ES-I3 (cell line): Measurements from ENCODE around the gene TAAR9.
"Not testable (repeated sequence)": the region's sequence is repeated elsewhere in the genome, so short reads cannot be mapped to it uniquely, and the experiment has no call there.

Experiments
- H3K36me3 ChIP-seq: 2 replicates; pipeline ENCODE4 v1.6.1; 2013; ENCODE audit warnings: mild to moderate bottlenecking, low read length, control low read depth, moderate library complexity; ENCODE audit not compliant: insufficient read depth
- H3K4me1 ChIP-seq: 2 replicates; pipeline ENCODE4 v1.6.1; 2013; ENCODE audit warnings: mild to moderate bottlenecking, control low read depth, low read length; ENCODE audit not compliant: insufficient read depth
- H3K9ac ChIP-seq: 2 replicates; pipeline ENCODE4 v1.6.1; 2013; ENCODE audit warnings: low read depth, mild to moderate bottlenecking, low read length, moderate library complexity
- H3K9me3 ChIP-seq: 2 replicates; pipeline ENCODE4 v1.6.1; 2013; ENCODE audit warnings: mild to moderate bottlenecking, low read length, moderate library complexity; ENCODE audit not compliant: control insufficient read depth, insufficient read depth

TAAR9 gene

GRCh38 chr6:132534546-132534945 is 3.5 kb upstream of the TAAR9 start:
- H3K36me3 ChIP-seq, H3K9me3 ChIP-seq, H3K4me1 ChIP-seq, H3K9ac ChIP-seq: not testable (repeated sequence)

GRCh38 chr6:132537145-132537544 is 932 bp upstream of the TAAR9 start:
- no peak overlapping the region for H3K9ac ChIP-seq
- H3K36me3 ChIP-seq = no peaks in the 10 kb centered on the region
- H3K4me1 ChIP-seq = no peaks in the 10 kb centered on the region
- H3K9me3 ChIP-seq = peaks cover 7% of the 10 kb centered on the region; the same call in 1 of the 2 replicates

- H3K9ac ChIP-seq = no peak overlapping the region
- peaks cover 9% of the 10 kb centered on the region for H3K4me1 ChIP-seq
- H3K36me3 ChIP-seq = no peaks in the 10 kb centered on the region
- H3K9me3 ChIP-seq = no peaks in the 10 kb centered on the region
These were observed 6.7 kb downstream of the TAAR9 start for GRCh38 chr6:132544826-132545225.

GRCh38 chr6:132548746-132549463 is 10.8 kb downstream of the TAAR9 start:
- peaks cover 12% of the 10 kb centered on the region for H3K4me1 ChIP-seq
- no peaks in the 10 kb centered on the region for H3K9me3 ChIP-seq
- no peak overlapping the region for H3K9ac ChIP-seq
- no peaks in the 10 kb centered on the region for H3K36me3 ChIP-seq

DNA sequence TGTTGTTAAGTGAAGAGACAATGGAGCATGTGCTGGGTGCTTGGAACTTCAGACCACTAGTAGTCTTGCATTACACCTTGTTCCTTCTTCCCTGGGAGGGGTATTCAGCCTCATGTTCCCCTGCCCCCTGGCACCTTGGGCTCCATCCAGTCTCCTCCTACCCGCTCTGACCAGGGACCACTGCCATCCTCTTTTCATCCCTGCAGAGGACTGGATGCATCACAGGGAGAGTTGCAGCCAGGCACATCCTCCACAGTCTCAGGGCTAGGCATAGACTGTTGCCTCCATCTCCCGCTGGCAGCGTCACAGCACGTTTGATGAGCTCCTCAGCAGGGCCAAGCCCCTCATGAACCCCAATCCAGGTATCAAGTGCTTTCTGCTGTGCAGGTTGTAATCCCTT is 13.1 kb downstream of the TAAR9 start:
- no peaks in the 10 kb centered on the region for H3K9me3 ChIP-seq
- peaks cover 12% of the 10 kb centered on the region for H3K4me1 ChIP-seq
- no peak overlapping the region for H3K9ac ChIP-seq
- H3K36me3 ChIP-seq = no peaks in the 10 kb centered on the region

DNA sequence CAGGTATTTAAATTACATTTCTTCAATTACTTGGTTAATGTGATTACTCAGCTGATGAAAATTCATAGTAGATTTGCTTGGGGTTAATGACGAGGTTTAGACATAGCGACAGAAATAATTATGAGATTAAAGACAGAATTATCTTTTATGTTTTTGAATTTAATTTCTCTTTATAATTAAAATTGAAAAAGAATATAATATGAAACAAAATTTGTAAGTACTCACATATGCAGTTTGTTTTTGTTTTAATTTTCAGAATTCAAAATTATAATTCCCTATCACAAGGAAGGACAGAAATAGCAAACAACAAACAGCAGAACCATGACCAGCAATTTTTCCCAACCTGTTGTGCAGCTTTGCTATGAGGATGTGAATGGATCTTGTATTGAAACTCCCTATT is 14.3 kb downstream of the TAAR9 start, which contains the start of gene TAAR8:
Gene TAAR8 (plus strand): TSS at position 301 of the 400 bp plus-strand sequence. CDS start 21 bp downstream, at position 322.
- H3K36me3 ChIP-seq = no peaks in the 10 kb centered on the region
- H3K4me1 ChIP-seq = peaks cover 12% of the 10 kb centered on the region
- no peak within 1 kb of the TSS for H3K9ac ChIP-seq
- H3K9me3 ChIP-seq = no peaks in the 10 kb centered on the region

- H3K36me3 ChIP-seq, H3K9ac ChIP-seq, H3K9me3 ChIP-seq, H3K4me1 ChIP-seq: not testable (repeated sequence)
These were observed 22.0 kb downstream of the TAAR9 start for GRCh38 chr6:132560087-132560486.

- Histone ChIP-seq H3K4me1 (peaks cover 15% of the 10 kb centered on the region; the same call in 1 of the 2 replicates), H3K36me3 (no peaks in the 10 kb centered on the region), H3K9me3 (no peaks in the 10 kb centered on the region), H3K9ac (no peak overlapping the region)
These were observed 28.3 kb downstream of the TAAR9 start for GRCh38 chr6:132566404-132566803.

- Histone ChIP-seq H3K36me3 (no peaks in the 10 kb centered on the region), H3K9ac (no peak overlapping the region)
These were observed 29.5 kb downstream of the TAAR9 start for GRCh38 chr6:132567566-132567965.

GRCh38 chr6:132568611-132569010 is 30.5 kb downstream of the TAAR9 start:
- no peaks in the 10 kb centered on the region for H3K9me3 ChIP-seq
- H3K36me3 ChIP-seq = no peaks in the 10 kb centered on the region
- no peak overlapping the region for H3K9ac ChIP-seq

More at GRCh38 chr6:132567566-132567965, 29.5 kb downstream of the TAAR9 start:
- Histone ChIP-seq H3K9me3 (no peaks in the 10 kb centered on the region), H3K4me1 (peaks cover 15% of the 10 kb centered on the region; the same call in 1 of the 2 replicates)

GRCh38 chr6:132569170-132569569 is 31.1 kb downstream of the TAAR9 start:
- no peak overlapping the region for H3K9ac ChIP-seq
- peaks cover 15% of the 10 kb centered on the region; the same call in 1 of the 2 replicates for H3K4me1 ChIP-seq
- H3K9me3 ChIP-seq = no peaks in the 10 kb centered on the region
- H3K36me3 ChIP-seq = no peaks in the 10 kb centered on the region

More at GRCh38 chr6:132568611-132569010, 30.5 kb downstream of the TAAR9 start:
- peaks cover 15% of the 10 kb centered on the region; the same call in 1 of the 2 replicates for H3K4me1 ChIP-seq

GRCh38 chr6:132570221-132570777 is 32.2 kb downstream of the TAAR9 start, which contains the start of gene TAAR6:
TAAR6 (plus strand) TSS chr6:132570322; CDS start chr6:132570322, 0 bp downstream.
- Histone ChIP-seq H3K9ac (no peak within 1 kb of the TSS), H3K4me1 (peaks cover 15% of the 10 kb centered on the region; the same call in 1 of the 2 replicates), H3K9me3 (no peaks in the 10 kb centered on the region), H3K36me3 (no peaks in the 10 kb centered on the region)

DNA sequence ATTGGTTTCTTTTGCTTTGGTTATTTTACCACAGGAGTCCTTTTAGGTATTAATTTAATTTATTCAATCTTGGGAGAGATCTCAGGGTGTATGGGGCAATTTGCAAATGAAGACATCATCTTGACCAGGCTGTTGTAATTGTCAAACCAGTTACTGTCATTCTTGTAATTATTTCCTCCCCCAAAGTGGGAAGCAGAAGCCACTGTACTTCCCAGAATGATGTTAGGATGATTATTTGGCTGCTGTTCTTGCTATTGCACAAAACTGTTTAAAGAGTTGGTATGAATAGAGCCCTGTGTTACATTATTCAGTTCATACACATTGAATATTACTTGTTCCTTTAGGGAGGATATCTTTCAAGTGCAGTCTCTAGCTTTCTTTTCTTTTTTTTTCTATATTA is 33.7 kb downstream of the TAAR9 start:
- Histone ChIP-seq H3K9me3 (no peaks in the 10 kb centered on the region), H3K4me1 (peaks cover 15% of the 10 kb centered on the region; the same call in 1 of the 2 replicates), H3K9ac (no peak overlapping the region), H3K36me3 (no peaks in the 10 kb centered on the region)

DNA sequence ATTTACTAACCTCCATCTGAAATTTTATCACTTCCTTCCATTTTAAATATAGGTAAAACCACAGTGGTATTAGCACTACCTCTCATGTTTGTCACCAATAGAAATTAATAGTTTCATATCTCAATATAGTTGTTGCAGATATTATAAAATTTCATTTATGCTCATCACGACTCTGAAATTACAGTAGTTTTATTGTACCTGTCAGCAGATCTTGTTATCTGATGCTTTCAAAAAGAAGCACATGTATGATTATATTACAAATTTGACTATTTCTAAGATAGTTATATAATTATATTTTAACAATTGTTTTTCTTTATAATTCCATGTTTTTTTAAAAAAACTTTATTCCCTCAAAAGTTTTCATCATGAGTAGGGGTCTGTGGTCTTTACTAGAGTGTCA is 46.6 kb downstream of the TAAR9 start:
- H3K4me1 ChIP-seq = no peaks in the 10 kb centered on the region
- H3K9me3 ChIP-seq = no peaks in the 10 kb centered on the region
- H3K36me3 ChIP-seq = no peaks in the 10 kb centered on the region
- H3K9ac ChIP-seq = no peak overlapping the region

DNA sequence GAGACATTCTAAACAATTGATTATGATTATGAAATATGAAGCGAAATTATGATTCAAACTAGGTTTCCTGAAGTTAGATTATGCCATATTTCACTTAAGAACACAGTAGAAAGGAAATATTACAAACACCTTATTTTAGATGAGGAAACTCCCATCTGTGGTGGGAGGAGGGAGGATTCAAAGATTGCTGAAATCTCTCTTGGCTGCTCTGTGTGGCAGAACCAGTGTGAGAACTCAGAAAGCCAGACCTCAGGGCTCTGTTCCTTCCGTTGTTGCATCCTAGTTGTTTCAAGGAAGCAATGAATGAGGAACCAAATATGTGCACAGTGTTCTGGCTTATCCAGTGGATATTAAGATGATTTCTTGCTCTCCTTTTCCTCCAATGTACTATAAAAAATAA is 49.3 kb downstream of the TAAR9 start:
- H3K4me1 ChIP-seq = no peaks in the 10 kb centered on the region
- H3K36me3 ChIP-seq = no peaks in the 10 kb centered on the region
- H3K9ac ChIP-seq = no peak overlapping the region
- H3K9me3 ChIP-seq = no peaks in the 10 kb centered on the region
